ENCODE measurements around the gene HBEGF. TPM values are rescaled to one million over a fixed set of nuclear protein-coding genes. Genes with fewer than 3 reads are reported as not detected.

Gene HBEGF
- total RNA-seq, 1 donor from 2014 or later: 0.70 TPM

GRCh38 chr5:140338336-140338735 is 8.1 kb downstream of the HBEGF start:
- no peak for ATAC-seq
- DNase-seq (ENCODE audit: low spot score): no peak

GRCh38 chr5:140337880-140338279 is 8.5 kb downstream of the HBEGF start:
- DNase-seq (ENCODE audit: low spot score) (no peak), ATAC-seq (no peak)

- peak; percentile 76 for DNase-seq (ENCODE audit: low spot score)
- ATAC-seq: peak; percentile 92
Measured at GRCh38 chr5:140336388-140336787, 10.0 kb downstream of the HBEGF start.

- ATAC-seq: no peak
Measured at GRCh38 chr5:140331638-140332037, 14.8 kb downstream of the HBEGF start.

GRCh38 chr5:140329739-140330481 is 16.5 kb downstream of the HBEGF start:
- no peak for ATAC-seq

More at GRCh38 chr5:140331638-140332037, 14.8 kb downstream of the HBEGF start:
- DNase-seq (ENCODE audit: low spot score): no peak

GRCh38 chr5:140328036-140328764 is 18.2 kb downstream of the HBEGF start:
- DNase-seq (ENCODE audit: low spot score) (no peak), ATAC-seq (no peak)

More at GRCh38 chr5:140329739-140330481, 16.5 kb downstream of the HBEGF start:
- DNase-seq (ENCODE audit: low spot score): no peak

- no peak for DNase-seq (ENCODE audit: low spot score)
Measured at GRCh38 chr5:140327589-140327988, 18.8 kb downstream of the HBEGF start.

GRCh38 chr5:140325486-140325885 is 20.9 kb downstream of the HBEGF start:
- DNase-seq (ENCODE audit: low spot score) (no peak), ATAC-seq (no peak)

More at GRCh38 chr5:140327589-140327988, 18.8 kb downstream of the HBEGF start:
- no peak for ATAC-seq

- ATAC-seq (no peak), DNase-seq (ENCODE audit: low spot score) (no peak)
Measured at GRCh38 chr5:140324617-140325241, 21.7 kb downstream of the HBEGF start.

- DNase-seq (ENCODE audit: low spot score): no peak
- ATAC-seq: no peak
Measured at GRCh38 chr5:140324041-140324600, 22.3 kb downstream of the HBEGF start.

- no peak for DNase-seq (ENCODE audit: low spot score)
Measured at GRCh38 chr5:140322751-140323731, 23.4 kb downstream of the HBEGF start.

GRCh38 chr5:140321796-140322195 is 24.6 kb downstream of the HBEGF start:
- DNase-seq (ENCODE audit: low spot score): no peak
- peak; percentile 66 for ATAC-seq

More at GRCh38 chr5:140322751-140323731, 23.4 kb downstream of the HBEGF start:
- ATAC-seq: peak; percentile 58

- ATAC-seq: peak; percentile 18
- no peak for DNase-seq (ENCODE audit: low spot score)
Measured at GRCh38 chr5:140319833-140320232, 26.6 kb downstream of the HBEGF start.

GRCh38 chr5:140318792-140319191 is 27.6 kb downstream of the HBEGF start:
- ATAC-seq (no peak), DNase-seq (ENCODE audit: low spot score) (no peak)

GRCh38 chr5:140317859-140318258 is 28.5 kb downstream of the HBEGF start:
- DNase-seq (ENCODE audit: low spot score) (no peak), ATAC-seq (no peak)

- ATAC-seq (no peak), DNase-seq (ENCODE audit: low spot score) (no peak)
Measured at GRCh38 chr5:140312791-140313189, 33.6 kb downstream of the HBEGF start.

GRCh38 chr5:140312067-140312790 is 34.2 kb downstream of the HBEGF start:
- ATAC-seq (peak; percentile 43), DNase-seq (ENCODE audit: low spot score) (no peak)

GRCh38 chr5:140311011-140311467 is 35.4 kb downstream of the HBEGF start:
- no peak for ATAC-seq
- DNase-seq (ENCODE audit: low spot score): no peak

GRCh38 chr5:140310434-140310833 is 36.0 kb downstream of the HBEGF start:
- ATAC-seq (no peak), DNase-seq (ENCODE audit: low spot score) (no peak)
